Upper lobe of left lung (tissue), 6 donors: ENCODE data around the gene SCFD2. TPM values are rescaled to one million over a fixed set of nuclear protein-coding genes. Genes with fewer than 3 reads are reported as not detected.

Experiments
- ATAC-seq, 2 donors: fragments of 200-7000 bp; cut with Tn5 transposase; one replicate each; pipeline ENCODE4 v1.9.1; 2022; ENCODE audit warnings: mild to moderate bottlenecking in 2 of 2, moderate library complexity in 2 of 2; ENCODE audit not compliant: low FRiP score in 2 of 2
- DNase-seq, 2 donors: peaks; one replicate each; pipeline ENCODE4 v3.0.0-alpha.2; 2019 to 2020
- H3K27ac ChIP-seq, 4 donors: fragments of 200-600 bp; sonication (generic); one replicate each; pipeline ENCODE4 v1.5.1; 2016 to 2019
- H3K27me3 ChIP-seq, 4 donors: fragments of 200-600 bp; sonication (generic); one replicate each; pipeline ENCODE4 v1.5.1; 2017 to 2019
- H3K36me3 ChIP-seq, 4 donors: fragments of 200-600 bp; sonication (generic); one replicate each; pipeline ENCODE4 v1.5.1; 2016 to 2019
- H3K4me1 ChIP-seq, 4 donors: fragments of 200-600 bp; sonication (generic); one replicate each; pipeline ENCODE4 v1.5.1; 2018 to 2019
- H3K4me3 ChIP-seq, 4 donors: fragments of 200-600 bp; sonication (generic); one replicate each; pipeline ENCODE4 v1.5.1; 2017 to 2019; ENCODE audit warnings: mild to moderate bottlenecking in 2 of 4, moderate library complexity in 1 of 4
- H3K9me3 ChIP-seq, 4 donors: fragments of 200-600 bp; sonication (generic); one replicate each; pipeline ENCODE4 v1.5.1; 2018 to 2019
- CTCF ChIP-seq, 6 experiments: fragments of 450-650 bp in 4 of 6; fragments of 200-600 bp in 2 of 6; sonication (generic) in 2 of 6; IDR thresholded peaks; one replicate each; pipeline ENCODE4 v1.5.1; 2016 to 2019; ENCODE audit warnings: antibody characterized with exemption in 6 of 6
- EP300 ChIP-seq, 4 donors: sonication (generic); formaldehyde crosslinking; IDR thresholded peaks; one replicate each; pipeline ENCODE4 v1.5.1; 2017; ENCODE audit warnings: antibody characterized with exemption in 4 of 4, control low read depth in 2 of 4
- POLR2A ChIP-seq, 4 donors: fragments of 450-650 bp; IDR thresholded peaks; one replicate each; pipeline ENCODE4 v1.5.1; 2016 to 2017; ENCODE audit warnings: antibody characterized with exemption in 4 of 4, mild to moderate bottlenecking in 2 of 4
- POLR2AphosphoS5 ChIP-seq, 2 donors: sonication (generic); formaldehyde crosslinking; IDR thresholded peaks; one replicate each; pipeline ENCODE4 v1.5.1; 2017; ENCODE audit warnings: antibody characterized with exemption in 2 of 2
- WGBS, 2 donors: methylation state at CpG; one replicate each; pipeline ENCODE4 v1.1.5; 2017 to 2018; 5-methylcytosine and 5-hydroxymethylcytosine counted together
- total RNA-seq, 6 donors: library from RNA; depleted of rRNA in 4 of 6; stranded (reverse); fragments of >200 nt in 4 of 6; gene quantifications; one replicate each; pipeline versions ENCODE4 v1.1.0 to v1.2.1, GENCODE V29; 2016 to 2021
- donor health status: DM: no; HTN: no; CAD: no; lungs with moderate emphysema.
- donor health status: DM: no; HTN: yes; CAD: no; lungs with severe emphysema.

The SCFD2 gene
- total RNA-seq, 6 donors from 2014 or later = 15.2 to 33.5 (median 20.0) TPM

- WGBS, 2 donors = 33 to 46% methylated on average over 2 of the region's 2 CpGs
These were observed 237.0 kb downstream of the SCFD2 start for GRCh38 chr4:53128706-53129357.

GRCh38 chr4:53128231-53128630 lies 237.6 kb downstream of the SCFD2 start:
- no peak for TF ChIP-seq POLR2AphosphoS5 (IDR thresholded peaks at IDR 0.05)
- TF ChIP-seq CTCF (IDR thresholded peaks at IDR 0.05) = no peak
- TF ChIP-seq EP300 (IDR thresholded peaks at IDR 0.05) = no peak
- TF ChIP-seq POLR2A (IDR thresholded peaks at IDR 0.05) = no peak
- DNase-seq (no peak), ATAC-seq (no peak)
- Histone ChIP-seq H3K27ac (no peak overlapping the region), H3K36me3 (no peaks in the 10 kb centered on the region), H3K27me3 (no peaks in the 10 kb centered on the region), H3K4me1 (peaks cover 0 to 14% (median 3%) of the 10 kb centered on the region in 4 donors), H3K4me3 (no peak overlapping the region), H3K9me3 (no peaks in the 10 kb centered on the region)
- WGBS, 2 donors = 80 to 90% methylated on average over 4 of the region's 4 CpGs

More at GRCh38 chr4:53128706-53129357, 237.0 kb downstream of the SCFD2 start:
- Histone ChIP-seq H3K9me3 (no peaks in the 10 kb centered on the region), H3K27me3 (no peaks in the 10 kb centered on the region), H3K36me3 (no peaks in the 10 kb centered on the region), H3K4me3 (no peak overlapping the region), H3K27ac (no peak overlapping the region), H3K4me1 (peaks cover 0 to 14% (median 3%) of the 10 kb centered on the region in 4 donors)
- no peak for ATAC-seq
- no peak for DNase-seq
- TF ChIP-seq CTCF (IDR thresholded peaks at IDR 0.05) (no peak), POLR2AphosphoS5 (IDR thresholded peaks at IDR 0.05) (no peak), POLR2A (IDR thresholded peaks at IDR 0.05) (no peak), EP300 (IDR thresholded peaks at IDR 0.05) (no peak)

- no peaks in the 10 kb centered on the region for H3K9me3 ChIP-seq
- no peak overlapping the region for H3K27ac ChIP-seq
- no peak for ATAC-seq
- WGBS, 2 donors = 90 to 95% methylated on average over 5 of the region's 5 CpGs
- H3K36me3 ChIP-seq = no peaks in the 10 kb centered on the region
- TF ChIP-seq POLR2AphosphoS5 (IDR thresholded peaks at IDR 0.05) (no peak), POLR2A (IDR thresholded peaks at IDR 0.05) (no peak), CTCF (IDR thresholded peaks at IDR 0.05) (no peak), EP300 (IDR thresholded peaks at IDR 0.05) (no peak)
- no peak for DNase-seq
- no peaks in the 10 kb centered on the region for H3K27me3 ChIP-seq
- H3K4me3 ChIP-seq = no peak overlapping the region
- H3K4me1 ChIP-seq = peaks cover 0 to 14% (median 4%) of the 10 kb centered on the region in 4 donors
These were observed 238.5 kb downstream of the SCFD2 start for GRCh38 chr4:53127365-53127764.

GRCh38 chr4:53126099-53126498 lies 239.8 kb downstream of the SCFD2 start:
- Histone ChIP-seq H3K4me3 (no peak overlapping the region), H3K9me3 (no peaks in the 10 kb centered on the region), H3K4me1 (peaks cover 0 to 23% (median 12%) of the 10 kb centered on the region in 4 donors), H3K27me3 (no peaks in the 10 kb centered on the region), H3K27ac (no peak overlapping the region), H3K36me3 (no peaks in the 10 kb centered on the region)
- no peak for ATAC-seq
- TF ChIP-seq CTCF (IDR thresholded peaks at IDR 0.05) (no peak), POLR2AphosphoS5 (IDR thresholded peaks at IDR 0.05) (no peak), POLR2A (IDR thresholded peaks at IDR 0.05) (no peak), EP300 (IDR thresholded peaks at IDR 0.05) (no peak)
- no peak for DNase-seq
- WGBS, 2 donors = 85 to 96% methylated on average over 5 of the region's 5 CpGs

GRCh38 chr4:53123819-53124218 lies 242.0 kb downstream of the SCFD2 start:
- Histone ChIP-seq H3K9me3 (no peaks in the 10 kb centered on the region), H3K4me3 (no peak overlapping the region), H3K27ac (no peak overlapping the region), H3K36me3 (no peaks in the 10 kb centered on the region), H3K27me3 (no peaks in the 10 kb centered on the region), H3K4me1 (peaks cover 0 to 25% (median 13%) of the 10 kb centered on the region in 4 donors)
- ATAC-seq (no peak), DNase-seq (no peak)
- 95 to 100% methylated on average over 1 of the region's 1 CpG for WGBS, 2 donors
- no peak for TF ChIP-seq EP300 (IDR thresholded peaks at IDR 0.05)
- no peak for TF ChIP-seq POLR2A (IDR thresholded peaks at IDR 0.05)
